Fibroblast of lung (primary cell): ENCODE results near the gene DIP2C. TPM values are rescaled to one million over a fixed set of nuclear protein-coding genes. Genes with fewer than 3 reads are reported as not detected.

Experiments used
- DNase-seq, 2 donors: peaks; one replicate each; pipeline versions ENCODE4 v3.0.0 to v3.0.0-alpha.2; 2010; ENCODE audit warnings: low read depth in 2 of 2
- H2AFZ ChIP-seq: 2 replicates; pipeline ENCODE4 v1.5.1; 2012; ENCODE audit warnings: low read length, control low read depth, inconsistent platforms
- H3K27ac ChIP-seq: 2 replicates; pipeline ENCODE4 v1.5.1; 2011; ENCODE audit warnings: low read length, control low read depth; ENCODE audit not compliant: insufficient read depth
- H3K27me3 ChIP-seq: 2 replicates; pipeline ENCODE4 v1.5.1; 2011; ENCODE audit warnings: mild to moderate bottlenecking, low read length; ENCODE audit not compliant: control insufficient read depth, insufficient read depth
- H3K36me3 ChIP-seq: 2 replicates; pipeline ENCODE4 v1.5.1; 2011; ENCODE audit warnings: low read length; ENCODE audit not compliant: control insufficient read depth, insufficient read depth
- H3K4me1 ChIP-seq: 2 replicates; pipeline ENCODE4 v1.5.1; 2011; ENCODE audit warnings: low read length; ENCODE audit not compliant: control insufficient read depth, insufficient read depth; ENCODE audit errors: extremely low read depth
- H3K4me2 ChIP-seq: 2 replicates; pipeline ENCODE4 v1.5.1; 2011; ENCODE audit warnings: low read length, control low read depth; ENCODE audit not compliant: insufficient read depth; ENCODE audit errors: extremely low read depth
- H3K4me3 ChIP-seq, 4 experiments: fragments of 200-600 bp in 1 of 4; sonication (generic) in 1 of 4; replicated peaks in 1 of 4; 2 replicates each; pipeline ENCODE4 v1.5.1; 2011 to 2016; ENCODE audit warnings: low read length in 4 of 4, low read depth in 3 of 4, mild to moderate bottlenecking in 3 of 4, control low read depth in 2 of 4, inconsistent platforms in 1 of 4, mixed read lengths in 1 of 4; ENCODE audit not compliant: insufficient read depth in 1 of 4; ENCODE audit errors: control extremely low read depth in 1 of 4
- H3K79me2 ChIP-seq: 2 replicates; pipeline ENCODE4 v1.5.1; 2012; ENCODE audit warnings: mild to moderate bottlenecking, low read length, inconsistent platforms; ENCODE audit not compliant: control insufficient read depth, insufficient read depth
- H3K9ac ChIP-seq: 2 replicates; pipeline ENCODE4 v1.5.1; 2011; ENCODE audit warnings: mild to moderate bottlenecking, low read length, control low read depth; ENCODE audit not compliant: insufficient read depth
- H3K9me3 ChIP-seq: 2 replicates; pipeline ENCODE4 v1.5.1; 2012; ENCODE audit warnings: low read depth, low read length; ENCODE audit not compliant: control insufficient read depth, insufficient read depth
- H4K20me1 ChIP-seq: 2 replicates; pipeline ENCODE4 v1.5.1; 2011; ENCODE audit warnings: low read length; ENCODE audit not compliant: control insufficient read depth, insufficient read depth; ENCODE audit errors: extremely low read depth
- EZH2 ChIP-seq: IDR thresholded peaks from 2 replicates; pipeline ENCODE4 v1.5.1; 2012; ENCODE audit warnings: low read length, control low read depth, mild to moderate bottlenecking; ENCODE audit errors: missing control alignments
- polyA plus RNA-seq, 2 donors: library from polyadenylated mRNA; depleted of rRNA in 1 of 2; stranded (reverse) in 1 of 2; unstranded in 1 of 2; fragments of >200 nt; gene quantifications; 2 replicates each; pipeline ENCODE4 v1.2.1, GENCODE V29; 2011 to 2012; ENCODE audit warnings: missing spikeins in 1 of 2
- total RNA-seq: library from RNA; depleted of rRNA; stranded (reverse); fragments of >200 nt; gene quantifications from 2 replicates; pipeline ENCODE4 v1.2.1, GENCODE V29; 2014
- TF ChIP-seq, protein P1 (sequence below), 2 donors: IDR thresholded peaks in 1 of 2; conservative IDR thresholded peaks in 1 of 2; 1 replicate in 1 of 2; 2 replicates in 1 of 2; pipeline ENCODE4 v1.5.1; 2011 to 2012; ENCODE audit warnings: low read length in 2 of 2, control low read depth in 1 of 2, inconsistent platforms in 1 of 2, low read depth in 1 of 2, mild to moderate bottlenecking in 1 of 2

DIP2C gene
- total and polyA plus RNA-seq, 2 donors (not counting 1 experiment from before 2014, with no cell fraction given): 10.7 to 18.3 TPM

GRCh38 chr10:571688-572451, 117.6 kb downstream of the DIP2C start:
- Histone ChIP-seq H3K27ac (no peak overlapping the region), H4K20me1 (no peaks in the 10 kb centered on the region), H3K9me3 (no peaks in the 10 kb centered on the region), H3K27me3 (no peaks in the 10 kb centered on the region), H3K79me2 (peaks cover 18% of the 10 kb centered on the region), H3K9ac (no peak overlapping the region), H3K36me3 (no peaks in the 10 kb centered on the region), H3K4me1 (peaks cover 4% of the 10 kb centered on the region), H3K4me2 (peak overlapping the region; percentile 5), H3K4me3 (no peak overlapping the region), H2AFZ (no peak overlapping the region)
- TF ChIP-seq, protein P1, sequence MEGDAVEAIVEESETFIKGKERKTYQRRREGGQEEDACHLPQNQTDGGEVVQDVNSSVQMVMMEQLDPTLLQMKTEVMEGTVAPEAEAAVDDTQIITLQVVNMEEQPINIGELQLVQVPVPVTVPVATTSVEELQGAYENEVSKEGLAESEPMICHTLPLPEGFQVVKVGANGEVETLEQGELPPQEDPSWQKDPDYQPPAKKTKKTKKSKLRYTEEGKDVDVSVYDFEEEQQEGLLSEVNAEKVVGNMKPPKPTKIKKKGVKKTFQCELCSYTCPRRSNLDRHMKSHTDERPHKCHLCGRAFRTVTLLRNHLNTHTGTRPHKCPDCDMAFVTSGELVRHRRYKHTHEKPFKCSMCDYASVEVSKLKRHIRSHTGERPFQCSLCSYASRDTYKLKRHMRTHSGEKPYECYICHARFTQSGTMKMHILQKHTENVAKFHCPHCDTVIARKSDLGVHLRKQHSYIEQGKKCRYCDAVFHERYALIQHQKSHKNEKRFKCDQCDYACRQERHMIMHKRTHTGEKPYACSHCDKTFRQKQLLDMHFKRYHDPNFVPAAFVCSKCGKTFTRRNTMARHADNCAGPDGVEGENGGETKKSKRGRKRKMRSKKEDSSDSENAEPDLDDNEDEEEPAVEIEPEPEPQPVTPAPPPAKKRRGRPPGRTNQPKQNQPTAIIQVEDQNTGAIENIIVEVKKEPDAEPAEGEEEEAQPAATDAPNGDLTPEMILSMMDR (conservative IDR thresholded peaks at IDR 0.05 in 1 of 2, IDR thresholded peaks at IDR 0.05 in 1 of 2; ENCODE audit: low read depth in 1 of 2, low read length in 2 of 2): no peak
- no peak for TF ChIP-seq EZH2
- DNase-seq: peak in 1 of 2 donors; percentile 83

GRCh38 chr10:571166-571565, 118.3 kb downstream of the DIP2C start:
- Histone ChIP-seq H3K27ac (no peak overlapping the region), H4K20me1 (no peaks in the 10 kb centered on the region), H3K4me2 (no peak overlapping the region), H3K9ac (no peak overlapping the region), H2AFZ (no peak overlapping the region), H3K27me3 (no peaks in the 10 kb centered on the region), H3K4me3 (no peak overlapping the region), H3K36me3 (no peaks in the 10 kb centered on the region), H3K9me3 (no peaks in the 10 kb centered on the region), H3K79me2 (peaks cover 23% of the 10 kb centered on the region), H3K4me1 (peaks cover 4% of the 10 kb centered on the region)
- TF ChIP-seq, protein P1 (conservative IDR thresholded peaks at IDR 0.05 in 1 of 2, IDR thresholded peaks at IDR 0.05 in 1 of 2; ENCODE audit: low read depth in 1 of 2, low read length in 2 of 2): no peak
- TF ChIP-seq EZH2: no peak
- DNase-seq: no peak

GRCh38 chr10:570628-571163, 118.8 kb downstream of the DIP2C start:
- Histone ChIP-seq H3K4me2 (no peak overlapping the region), H2AFZ (no peak overlapping the region), H3K27me3 (no peaks in the 10 kb centered on the region), H3K79me2 (peaks cover 20% of the 10 kb centered on the region), H3K27ac (no peak overlapping the region), H3K9me3 (no peaks in the 10 kb centered on the region), H3K4me1 (peaks cover 1% of the 10 kb centered on the region), H3K4me3 (no peak overlapping the region), H3K36me3 (no peaks in the 10 kb centered on the region), H4K20me1 (no peaks in the 10 kb centered on the region), H3K9ac (no peak overlapping the region)
- TF ChIP-seq EZH2: no peak
- TF ChIP-seq, protein P1 (conservative IDR thresholded peaks at IDR 0.05 in 1 of 2, IDR thresholded peaks at IDR 0.05 in 1 of 2; ENCODE audit: low read depth in 1 of 2, low read length in 2 of 2): no peak
- no peak for DNase-seq
